GM18498 (cell line): ENCODE measurements around the gene PLXNB2.

Source experiments
- ATAC-seq: cut with Tn5 transposase; IDR thresholded peaks from one replicate; pipeline ENCODE4 v1.9.1; 2021; ENCODE audit warnings: mild to moderate bottlenecking, moderate library complexity; ENCODE audit not compliant: unreplicated experiment

The PLXNB2 gene

GRCh38 chr22:50267591-50268390 is 39.7 kb downstream of the PLXNB2 start:
- ATAC-seq = no peak

- ATAC-seq = no peak
These were observed 40.5 kb downstream of the PLXNB2 start for GRCh38 chr22:50266994-50267393.

DNA sequence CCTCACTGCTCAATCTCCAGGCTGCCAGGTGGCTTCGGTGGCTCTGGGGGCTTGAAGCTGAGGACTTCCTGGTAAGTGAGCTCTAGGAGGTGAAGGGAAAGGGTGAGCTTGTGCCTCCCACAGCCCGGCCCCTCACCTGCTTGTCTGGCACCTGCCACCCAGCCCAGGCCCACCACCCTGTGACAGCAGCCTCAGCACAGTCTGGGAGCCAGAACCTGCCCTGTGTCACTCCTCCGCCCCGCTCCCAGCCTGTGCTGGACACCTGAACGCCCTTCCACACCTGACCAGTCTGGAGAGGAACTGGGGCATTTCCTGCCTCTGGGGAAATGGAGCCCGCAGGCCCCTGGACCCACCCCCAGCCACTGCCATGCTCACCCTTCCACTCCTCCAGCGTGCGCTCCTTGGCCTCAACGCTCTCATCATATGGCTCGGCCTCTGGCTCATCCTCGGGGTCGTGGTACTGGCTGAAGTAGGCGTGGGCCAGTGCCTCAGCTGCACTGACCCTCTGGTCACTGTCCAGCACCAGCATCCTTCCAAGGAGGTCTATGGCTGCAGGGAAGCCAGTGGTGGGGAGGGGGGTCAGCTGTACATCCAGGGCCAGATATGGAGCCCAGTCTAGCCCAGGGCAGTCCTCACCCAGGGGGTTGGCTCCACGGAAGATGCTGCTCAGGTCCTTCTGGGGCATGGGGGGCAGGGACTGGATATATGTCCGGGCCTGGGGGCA is 42.3 kb downstream of the PLXNB2 start:
- no peak for ATAC-seq

GRCh38 chr22:50264104-50264745 is 43.2 kb downstream of the PLXNB2 start:
- ATAC-seq = no peak

- ATAC-seq = no peak
These were observed 44.4 kb downstream of the PLXNB2 start for GRCh38 chr22:50262973-50263617.

- no peak for ATAC-seq
These were observed 45.0 kb downstream of the PLXNB2 start for GRCh38 chr22:50262460-50262911.

DNA sequence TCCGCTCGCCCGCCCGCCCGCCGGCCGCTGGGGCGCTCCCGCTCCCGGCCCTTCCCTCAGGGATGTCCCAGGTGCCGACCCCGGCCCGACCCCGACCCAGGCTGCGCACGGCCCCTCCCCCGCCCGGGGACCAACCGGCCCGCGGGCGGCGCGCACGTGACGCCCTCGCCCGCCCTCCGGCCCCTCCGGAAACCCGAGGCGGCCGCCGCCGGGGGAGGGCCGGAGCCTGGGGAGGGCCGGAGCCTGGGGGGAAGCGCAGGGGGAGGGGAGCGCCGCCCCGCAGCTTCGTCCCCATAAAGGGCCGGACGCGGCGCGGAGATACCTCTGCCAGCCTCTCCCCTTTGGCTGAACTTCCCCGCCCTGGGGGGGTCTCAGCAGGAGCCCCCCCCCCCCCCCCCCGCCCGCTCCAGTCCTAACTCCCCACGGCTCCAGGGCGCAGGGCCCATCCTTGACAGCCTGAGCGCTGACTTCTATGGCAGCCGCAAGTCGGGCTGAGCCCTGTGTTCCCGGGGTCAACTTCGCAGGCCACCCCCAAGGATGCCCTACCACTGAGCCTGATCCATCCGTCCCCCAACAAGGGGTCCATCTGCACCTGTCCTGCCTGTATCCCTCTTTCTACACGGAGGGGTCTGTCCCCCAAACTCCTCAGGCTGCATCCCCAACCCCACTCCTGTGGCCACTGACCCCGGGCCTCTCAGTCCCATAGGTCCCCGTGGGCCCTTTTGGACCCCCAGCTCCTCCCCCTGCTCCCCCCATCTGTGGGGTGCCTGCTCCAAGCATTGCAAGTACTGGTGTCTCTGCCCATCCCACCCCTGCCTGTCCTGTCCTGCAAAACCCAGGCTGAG is 45.6 kb downstream of the PLXNB2 start, which contains the start of gene MAPK12:
Gene MAPK12, minus strand, starts transcription at position 69 of the 845 bp plus-strand sequence. CDS start 174 bp downstream, outside the sequence.
- no peak for ATAC-seq

DNA sequence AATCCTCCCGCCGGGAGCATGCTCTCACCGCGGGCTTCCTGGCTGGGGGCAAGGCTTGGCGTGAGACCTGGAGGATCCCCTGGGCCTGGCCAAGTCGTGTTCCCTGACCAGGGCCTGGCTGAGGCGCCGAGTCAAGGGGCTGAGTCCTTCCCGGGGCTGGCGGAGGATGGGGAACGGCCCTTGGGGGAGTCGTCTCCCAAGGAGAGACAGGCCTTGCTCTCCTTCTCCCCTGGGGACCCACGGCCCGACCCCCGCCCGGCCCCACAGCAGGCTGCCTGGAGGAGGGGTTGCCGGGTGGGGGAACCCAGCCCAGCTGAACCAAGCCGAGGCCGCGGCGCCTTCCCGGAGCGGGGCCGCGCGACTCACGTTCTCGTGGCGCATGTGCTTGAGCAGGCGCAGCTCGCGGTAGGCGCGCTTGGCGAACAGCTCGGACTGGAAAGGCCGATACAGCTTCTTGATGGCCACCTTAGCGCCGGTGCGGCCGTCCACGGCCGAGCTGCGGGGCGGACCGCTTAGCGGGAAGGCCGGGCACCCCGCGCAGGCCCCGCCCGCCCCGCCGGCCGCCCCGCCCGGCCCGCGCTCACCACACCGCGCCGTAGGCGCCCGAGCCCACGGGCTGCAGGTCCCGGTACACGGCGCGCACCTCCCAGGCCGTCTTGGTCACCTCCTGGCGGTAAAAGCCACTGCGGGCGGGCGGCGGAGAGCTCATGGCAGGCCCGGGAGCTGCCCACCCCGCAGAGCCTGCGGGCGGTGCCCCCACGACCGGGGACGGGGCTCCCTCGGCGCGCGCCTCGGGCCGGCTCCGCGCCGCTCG is 46.4 kb downstream of the PLXNB2 start:
- no peak for ATAC-seq

DNA sequence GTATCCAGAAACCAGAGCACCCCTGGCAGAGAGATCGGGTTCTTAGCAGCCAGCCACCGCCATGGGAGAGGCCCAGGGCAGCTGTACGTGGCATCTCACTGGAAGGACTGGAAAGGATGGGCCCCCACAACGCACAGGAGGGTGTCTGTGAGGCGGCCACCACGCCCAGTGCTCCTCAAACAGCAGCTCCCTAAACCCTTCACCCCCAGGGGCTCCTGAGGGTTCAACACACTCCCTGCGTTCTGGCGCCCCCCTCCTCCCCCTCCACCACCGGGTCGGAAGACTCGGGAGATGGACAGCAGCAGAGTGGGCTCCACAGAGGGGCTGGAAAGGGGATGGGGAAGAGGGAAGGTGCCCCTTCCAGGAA is 47.0 kb downstream of the PLXNB2 start:
- no peak for ATAC-seq

DNA sequence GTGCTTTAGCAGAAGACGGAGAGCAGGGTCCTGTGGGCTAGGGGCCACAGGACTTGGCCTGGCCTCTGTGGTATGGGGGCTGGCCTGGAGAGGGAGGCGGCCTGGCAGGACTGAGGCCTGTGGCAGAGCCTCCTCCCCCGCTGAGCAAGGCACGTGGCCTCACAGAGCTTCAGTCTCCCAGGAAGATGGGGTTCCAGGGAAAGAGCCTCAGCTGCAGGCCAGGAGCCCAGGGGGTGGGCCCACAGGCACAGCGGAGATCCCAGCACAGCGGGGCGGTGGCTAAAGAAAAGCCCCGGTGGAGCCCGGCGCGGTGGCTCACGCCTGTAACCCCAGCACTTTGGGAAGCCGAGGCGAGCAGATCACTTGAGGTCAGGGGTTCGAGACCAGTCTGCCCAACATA is 48.1 kb downstream of the PLXNB2 start:
- no peak for ATAC-seq

GRCh38 chr22:50258361-50259292 is 48.8 kb downstream of the PLXNB2 start:
- ATAC-seq = no peak

DNA sequence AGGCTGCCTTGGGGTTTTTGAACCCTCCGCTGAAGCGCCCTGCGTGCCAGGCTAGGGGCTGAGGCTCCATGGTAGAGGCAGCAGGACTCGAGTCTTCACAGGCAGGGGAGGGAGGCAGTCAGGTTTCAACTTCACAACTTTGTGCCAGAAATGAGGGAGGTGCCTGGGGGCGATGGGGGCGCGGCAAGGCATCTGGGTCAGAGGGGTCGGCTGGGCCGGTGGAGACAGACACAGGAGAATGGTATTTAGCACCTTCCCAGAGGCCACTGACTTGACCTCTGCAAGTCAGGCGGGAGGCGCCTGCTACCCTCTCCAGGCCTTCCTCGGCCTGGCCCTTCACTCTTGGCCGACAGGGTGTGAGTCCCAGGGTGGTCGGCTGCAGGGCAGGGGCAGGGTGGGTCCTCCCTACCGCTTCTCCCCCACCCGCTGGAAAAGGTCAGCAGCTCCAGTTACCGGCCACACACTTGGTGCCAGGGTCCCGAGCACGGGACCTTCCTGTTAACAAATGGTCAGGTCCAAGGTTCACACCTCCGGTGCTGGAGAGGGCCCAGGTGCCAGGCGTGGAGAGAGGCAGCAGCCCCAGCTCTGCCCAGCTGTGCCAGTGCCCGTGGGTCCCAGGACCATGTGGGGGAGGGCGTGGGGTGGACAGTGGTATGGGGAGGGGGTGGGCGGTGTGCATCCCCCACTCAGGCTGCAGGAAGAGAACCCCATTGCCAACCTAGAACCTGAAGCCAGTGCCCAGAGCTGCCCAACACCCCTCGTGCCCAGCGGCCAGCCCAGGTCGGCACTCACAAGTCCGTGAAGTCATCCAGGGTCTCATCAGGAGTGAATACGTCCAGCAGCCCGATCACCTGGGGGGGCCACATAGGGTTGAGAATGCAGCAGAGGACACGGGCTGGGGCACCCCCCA is 49.7 kb downstream of the PLXNB2 start:
- ATAC-seq = no peak

GRCh38 chr22:50257041-50257440 is 50.4 kb downstream of the PLXNB2 start:
- ATAC-seq = no peak

DNA sequence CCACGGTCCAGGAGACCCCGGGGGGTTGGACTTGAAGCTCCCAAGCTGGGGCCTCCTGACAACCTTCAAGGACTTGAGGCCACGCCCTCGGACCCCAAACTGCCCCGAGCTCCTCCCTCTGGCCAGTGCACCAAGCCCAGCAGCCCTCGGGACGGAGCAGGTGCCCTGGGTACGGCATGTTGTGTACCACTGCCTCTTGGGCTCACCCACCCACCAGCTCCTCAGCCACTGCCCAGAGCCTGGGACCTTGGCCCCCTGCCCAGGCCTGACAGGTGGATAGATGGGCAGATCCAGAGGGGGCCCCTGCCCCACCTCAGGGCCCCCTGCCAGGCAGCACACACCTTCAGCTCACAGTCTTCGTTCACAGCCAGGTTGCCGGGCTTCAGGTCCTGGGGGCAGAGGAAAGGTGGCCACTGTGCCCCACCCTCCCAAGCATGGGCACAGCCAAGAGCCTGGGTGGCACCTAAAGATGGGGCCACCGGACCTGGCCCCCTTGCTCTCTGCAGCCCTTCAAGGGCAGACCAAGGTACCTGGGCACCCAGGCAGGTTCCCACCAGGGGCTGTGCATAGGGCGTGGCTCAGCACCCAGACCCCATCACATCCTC is 51.1 kb downstream of the PLXNB2 start:
- no peak for ATAC-seq

- no peak for ATAC-seq
These were observed 51.8 kb downstream of the PLXNB2 start for GRCh38 chr22:50255607-50256006.

GRCh38 chr22:50255099-50255498 is 52.3 kb downstream of the PLXNB2 start:
- ATAC-seq = no peak

DNA sequence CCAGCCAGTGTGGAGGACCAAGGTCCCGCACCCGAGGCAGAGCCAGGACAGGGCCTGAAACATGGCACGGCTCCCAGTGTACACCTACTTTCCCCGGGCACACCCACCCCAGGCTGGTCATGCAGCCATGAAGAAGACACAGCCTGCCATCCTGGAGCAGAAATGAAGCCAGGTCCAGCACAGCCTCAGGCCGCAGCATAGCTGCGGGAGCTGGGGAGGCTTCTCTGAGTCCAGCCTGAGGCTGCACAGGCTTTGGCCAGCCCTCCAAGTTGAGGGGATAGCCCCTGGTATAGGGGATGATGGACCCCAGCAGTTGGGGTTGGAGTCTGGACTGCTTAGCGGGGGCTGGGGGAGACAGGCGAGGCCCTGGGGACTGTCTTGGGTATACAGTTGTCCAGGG is 53.5 kb downstream of the PLXNB2 start:
- no peak for ATAC-seq
